HG03457 (cell line): ENCODE measurements around the gene CAPRIN2.

Source experiments
- ATAC-seq: cut with Tn5 transposase; IDR thresholded peaks from one replicate; pipeline ENCODE4 v1.9.1; 2021; ENCODE audit warnings: moderate number of reproducible peaks; ENCODE audit not compliant: unreplicated experiment

The CAPRIN2 gene

DNA sequence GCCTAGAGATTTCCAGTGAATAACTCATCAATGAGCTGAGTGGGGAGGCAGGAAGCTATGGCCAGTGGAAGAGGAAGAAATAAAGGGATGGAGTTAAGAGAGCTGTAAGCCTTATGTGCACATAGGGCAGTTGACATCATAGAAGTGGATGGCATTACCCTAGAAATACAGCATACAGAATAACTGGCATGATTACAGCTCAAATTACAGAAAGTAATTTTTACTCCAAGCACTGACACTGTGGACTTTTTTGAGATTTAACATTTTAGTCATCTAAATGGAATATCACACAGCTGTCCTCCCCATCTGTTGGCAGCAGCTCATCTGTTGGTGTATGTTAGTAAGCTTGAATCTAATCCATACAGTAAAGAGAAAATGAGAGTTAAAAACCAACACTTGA is 53.7 kb downstream of the CAPRIN2 start:
- no peak for ATAC-seq

DNA sequence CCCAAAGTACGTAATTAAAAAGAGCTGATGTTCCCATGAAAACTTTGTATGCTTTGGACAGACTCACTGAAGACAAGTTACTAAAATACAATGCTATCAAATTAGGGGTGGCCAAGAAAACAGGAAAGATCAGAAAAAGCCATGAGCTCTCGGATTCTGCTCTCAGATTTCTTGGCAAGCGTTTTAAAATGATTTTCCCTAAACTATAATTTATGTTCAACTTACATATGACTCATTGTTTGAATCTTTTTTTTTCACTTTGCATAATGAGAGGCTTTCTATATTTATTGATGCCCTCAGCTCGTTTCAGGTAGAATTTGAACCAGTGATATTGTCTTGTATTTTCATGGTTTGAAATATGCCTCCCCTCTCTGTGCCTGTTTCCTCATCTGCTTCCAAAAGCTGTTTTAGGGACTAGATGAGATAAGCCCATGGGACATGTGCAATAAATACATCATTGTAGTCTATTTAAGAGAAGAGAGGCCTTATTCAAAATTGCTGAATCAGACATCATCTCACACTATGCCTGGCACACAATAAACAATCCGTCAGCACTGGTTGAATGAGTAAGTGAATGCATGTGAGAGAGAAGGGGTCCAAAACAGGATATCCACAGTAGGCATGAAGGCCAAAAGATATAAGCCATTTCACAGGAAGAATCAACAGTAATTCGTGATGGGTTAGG is 54.4 kb downstream of the CAPRIN2 start:
- no peak for ATAC-seq

DNA sequence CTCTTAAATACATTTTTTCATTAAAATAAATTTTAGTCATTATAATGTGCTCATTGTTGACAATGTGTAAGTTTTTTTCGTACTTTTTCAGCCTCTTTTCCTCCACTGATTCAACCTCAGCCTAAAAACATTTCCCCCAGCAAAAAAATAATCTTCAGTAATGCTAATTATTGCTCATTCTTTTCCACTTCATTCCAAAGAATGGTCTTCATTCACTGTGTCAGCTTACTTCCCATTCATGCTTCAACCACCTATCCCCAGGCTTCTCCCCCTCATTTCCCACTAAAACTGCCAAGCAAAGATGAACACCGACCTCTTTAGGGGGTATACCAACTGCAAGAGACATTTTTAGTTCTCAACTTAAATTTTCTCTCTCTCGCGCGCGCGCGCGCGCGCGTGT is 56.4 kb downstream of the CAPRIN2 start:
- ATAC-seq: no peak

DNA sequence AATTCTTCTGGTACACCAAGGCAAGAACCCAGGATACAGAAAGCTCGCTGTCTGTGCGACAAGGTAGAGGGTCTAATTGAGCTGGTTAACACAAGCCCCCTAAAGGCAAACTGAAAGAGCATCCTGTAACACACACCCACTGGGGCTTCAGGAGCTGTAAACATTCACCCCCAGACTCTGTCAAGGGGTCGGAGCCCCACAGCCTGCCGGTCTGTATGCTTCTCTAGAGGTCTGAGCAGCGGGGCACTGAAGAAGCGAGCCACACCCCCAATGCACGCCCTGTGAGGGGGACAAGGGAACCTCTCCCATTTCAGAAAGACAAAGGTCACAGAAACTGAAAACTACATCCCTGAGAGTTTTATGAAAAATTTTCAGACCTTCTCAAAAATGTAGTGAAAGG is 57.8 kb downstream of the CAPRIN2 start:
- no peak for ATAC-seq

DNA sequence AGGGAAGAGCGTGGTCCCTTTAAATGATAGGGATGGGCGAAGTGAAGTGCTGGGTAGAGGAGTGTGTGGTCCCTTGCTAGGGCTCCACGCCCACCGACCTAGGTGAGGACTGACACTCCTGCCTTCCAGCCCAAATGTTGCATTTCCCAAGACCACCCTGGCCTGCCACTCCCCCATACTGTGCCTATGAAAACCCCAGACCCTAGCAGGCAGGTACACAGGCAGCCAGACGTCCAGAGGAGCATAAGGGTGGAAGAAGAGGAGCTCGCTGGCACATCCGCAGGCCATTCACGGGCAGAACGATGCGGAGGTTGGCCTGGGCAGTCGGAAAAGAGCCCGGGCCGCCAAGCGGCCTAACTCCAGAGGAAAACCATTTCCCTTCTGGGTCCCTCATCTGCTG is 58.3 kb downstream of the CAPRIN2 start:
- no peak for ATAC-seq

DNA sequence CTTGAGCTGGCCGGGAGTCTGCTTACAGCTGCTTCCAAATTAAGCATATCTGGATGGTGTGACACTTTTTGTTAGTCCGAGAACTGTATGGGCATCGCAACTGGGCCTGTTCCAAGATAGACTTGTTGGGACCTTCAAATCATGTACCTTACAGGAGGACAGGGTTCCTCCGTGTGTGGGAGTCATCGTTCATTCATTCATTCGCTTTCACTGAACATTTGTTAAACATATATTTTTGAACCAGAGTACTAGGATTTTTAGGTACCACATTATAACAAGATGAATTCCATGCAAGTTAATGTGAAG is 58.7 kb downstream of the CAPRIN2 start:
- ATAC-seq: peak; percentile 26

DNA sequence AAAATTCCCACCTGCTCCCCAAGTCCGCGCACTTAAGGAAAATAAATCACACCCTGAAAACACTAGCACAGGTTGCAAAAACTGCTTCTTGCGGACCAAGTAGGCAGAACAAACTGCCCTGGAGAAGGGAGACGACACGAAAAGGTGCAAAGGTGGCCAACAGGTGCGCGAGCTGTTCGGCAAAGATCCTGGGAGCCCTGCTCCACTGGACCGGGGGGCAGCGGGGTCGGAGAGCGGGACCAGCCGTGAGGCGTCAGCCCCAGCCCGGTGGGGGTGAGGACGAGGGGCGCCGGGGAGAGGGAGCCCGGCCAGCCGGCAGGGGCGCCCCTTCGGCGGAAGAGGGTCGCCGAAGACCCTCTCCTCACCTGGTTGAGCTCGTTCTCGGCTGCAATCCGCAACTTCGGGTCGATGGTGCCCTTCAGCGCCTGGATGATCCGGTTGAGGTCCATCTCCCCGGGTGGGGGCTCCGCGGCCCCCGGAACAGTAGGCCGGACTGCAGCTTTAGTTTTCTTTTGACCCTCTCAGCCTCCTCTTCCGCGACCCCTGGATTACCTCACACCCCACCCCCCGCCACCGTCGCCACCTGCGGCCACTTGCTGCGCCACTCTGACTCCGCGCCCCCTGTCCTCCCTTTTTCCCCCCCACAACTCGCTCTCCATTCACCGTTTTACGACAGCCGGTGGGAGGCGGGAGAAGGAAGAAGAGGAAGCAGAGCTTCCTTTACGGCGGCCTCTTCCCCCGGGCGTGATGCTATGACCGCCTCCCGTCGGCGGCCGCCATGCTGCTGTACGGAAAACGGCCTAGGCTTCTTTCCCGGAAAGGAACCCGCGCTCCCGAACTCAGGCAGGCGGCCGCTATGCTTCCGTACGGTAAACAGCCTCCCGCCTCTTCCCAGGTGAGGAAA is 59.3 kb downstream of the CAPRIN2 start, which contains the start of gene IPO8:
Gene IPO8, minus strand, starts transcription at position 671 of the 904 bp plus-strand sequence. Its CDS starts 222 bp downstream, at position 449.
- ATAC-seq: peak; percentile 73

DNA sequence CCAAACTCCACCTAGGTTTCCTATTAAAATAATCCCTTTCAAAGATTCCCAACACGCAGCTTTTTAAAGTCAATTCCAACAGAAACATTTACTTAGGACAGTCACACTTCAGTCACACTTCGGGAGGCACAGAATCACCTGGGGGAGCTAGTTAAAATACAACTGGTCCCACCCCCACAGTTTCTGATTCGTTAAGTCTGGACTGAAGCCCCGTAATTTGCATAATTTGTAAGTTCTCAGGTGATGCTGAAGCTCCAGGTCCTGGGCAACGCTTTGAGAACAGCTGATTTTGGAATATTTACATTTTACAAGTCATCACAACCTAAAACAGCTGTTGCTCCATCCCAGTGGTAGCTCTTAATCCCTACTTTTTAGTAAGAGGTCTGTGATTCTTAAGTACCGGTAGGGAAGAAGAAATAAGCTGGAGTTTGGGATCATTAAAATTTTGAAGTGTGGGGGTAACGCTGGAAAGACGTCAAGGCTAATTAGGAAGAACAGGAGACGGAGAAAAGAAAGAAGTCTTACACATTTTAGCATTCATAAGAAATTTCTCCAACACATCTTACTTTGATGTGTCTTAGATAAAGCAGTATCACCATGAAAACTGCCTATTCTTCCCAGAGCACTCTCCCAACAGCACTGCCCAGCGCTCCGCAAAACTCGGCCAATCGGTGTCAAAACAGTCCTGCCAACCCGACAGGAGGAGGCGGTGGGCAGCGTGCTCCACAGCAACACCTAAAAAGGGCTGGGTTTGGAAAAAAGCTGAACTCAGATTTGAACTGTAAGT is 60.1 kb downstream of the CAPRIN2 start:
- ATAC-seq: no peak

DNA sequence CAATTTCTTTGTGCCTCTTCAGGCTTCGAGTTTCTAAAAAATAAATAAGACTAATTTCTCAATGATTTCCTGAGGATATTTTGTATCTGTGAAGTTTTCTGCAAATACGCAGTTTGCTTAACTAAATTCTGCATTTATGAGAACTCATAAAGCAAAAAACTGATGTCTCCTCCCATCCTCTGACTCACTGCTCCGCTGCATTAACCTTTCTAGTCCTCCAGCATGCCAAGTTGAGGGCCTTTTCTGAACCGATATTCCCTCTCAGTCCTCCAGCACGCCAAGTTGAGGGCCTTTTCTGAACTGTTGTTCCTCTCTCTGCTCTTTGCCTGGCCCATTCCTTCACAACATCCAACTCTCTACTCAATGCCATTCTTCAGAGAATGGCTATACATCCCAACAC is 62.3 kb downstream of the CAPRIN2 start:
- ATAC-seq: no peak

DNA sequence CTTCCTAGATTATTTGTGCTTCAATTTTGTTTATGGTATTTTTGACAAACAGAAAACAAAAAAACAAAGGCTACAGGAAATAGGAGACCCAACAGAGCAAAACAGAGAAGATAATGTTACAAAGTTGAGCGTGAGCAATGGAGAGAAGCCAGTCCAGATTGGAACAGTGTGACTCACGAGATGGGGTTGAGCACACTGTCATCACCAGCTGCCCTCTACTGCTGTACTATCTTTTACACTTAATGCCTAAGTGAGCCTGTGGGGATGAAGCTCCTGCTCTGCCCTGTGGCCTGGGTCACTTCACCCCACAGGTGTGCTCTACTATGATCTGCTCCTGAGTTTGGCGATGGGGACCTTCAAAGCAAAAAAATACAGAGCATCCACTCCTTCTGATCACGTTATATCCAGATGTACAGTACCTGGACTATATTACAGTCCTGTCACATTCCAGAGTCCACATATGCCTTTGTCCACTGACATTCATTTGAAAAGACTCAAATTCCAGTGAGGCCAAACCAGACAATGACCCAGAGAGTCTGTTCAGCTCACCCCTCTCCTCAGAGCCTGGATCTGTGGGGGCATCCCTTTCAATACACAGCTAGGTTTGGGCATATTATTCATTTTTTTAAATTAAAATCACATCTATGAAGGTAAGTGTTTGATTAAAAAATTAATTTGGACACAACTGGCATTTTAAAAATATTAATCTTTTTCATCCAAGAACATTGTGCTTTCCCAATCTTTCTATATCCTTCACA is 63.5 kb downstream of the CAPRIN2 start:
- ATAC-seq: no peak

DNA sequence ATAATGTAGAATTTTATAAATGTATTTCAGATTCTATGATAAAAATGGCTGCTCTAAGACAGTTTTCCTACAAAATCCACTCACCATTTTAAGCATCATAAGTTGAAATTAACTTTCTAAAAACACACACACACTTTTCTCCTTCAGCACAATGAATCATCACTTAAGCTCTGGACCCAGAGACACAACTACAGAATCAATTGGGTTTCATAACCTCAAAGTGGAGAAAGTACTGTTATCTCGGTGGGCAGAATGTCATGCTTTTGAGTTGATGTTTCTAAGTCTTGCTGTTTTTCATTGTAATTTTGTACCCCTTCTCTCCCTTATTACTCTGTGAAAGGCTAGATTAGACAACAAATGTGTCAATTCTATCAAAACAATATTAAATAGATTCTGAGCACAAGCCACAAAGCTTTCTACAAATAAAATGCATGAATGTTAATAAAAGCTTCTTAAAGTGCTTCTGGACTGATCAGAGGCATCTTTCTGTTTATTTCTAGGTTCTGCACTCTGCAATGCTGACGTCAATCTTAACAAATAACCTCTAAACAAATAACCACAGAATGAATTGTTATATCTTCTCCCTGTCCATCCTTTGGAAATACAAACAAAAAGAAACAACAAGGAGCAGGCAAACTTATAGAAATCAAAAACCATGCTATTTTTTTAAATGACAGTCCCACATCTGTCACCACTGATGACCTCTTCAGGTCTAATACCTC is 67.3 kb downstream of the CAPRIN2 start:
- no peak for ATAC-seq

DNA sequence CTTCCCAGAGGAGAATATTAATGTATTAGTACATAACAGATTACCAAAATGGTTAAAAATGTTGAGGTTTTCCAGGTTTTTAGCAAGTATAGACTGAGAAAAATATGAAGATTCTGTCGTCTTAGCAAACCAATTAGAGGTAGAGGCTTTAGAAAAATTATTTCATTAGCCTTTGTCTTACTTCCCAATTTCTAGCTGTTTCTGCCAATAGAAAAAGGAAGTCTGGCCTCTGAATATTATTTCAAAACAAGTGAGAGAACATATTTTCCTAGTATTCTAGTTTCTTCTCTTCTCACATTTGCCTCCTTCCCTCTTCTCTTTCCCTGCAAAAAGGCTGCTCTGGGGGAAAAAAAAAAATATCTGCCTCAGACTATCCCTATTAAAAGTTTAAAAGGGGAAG is 75.5 kb downstream of the CAPRIN2 start:
- ATAC-seq: no peak

DNA sequence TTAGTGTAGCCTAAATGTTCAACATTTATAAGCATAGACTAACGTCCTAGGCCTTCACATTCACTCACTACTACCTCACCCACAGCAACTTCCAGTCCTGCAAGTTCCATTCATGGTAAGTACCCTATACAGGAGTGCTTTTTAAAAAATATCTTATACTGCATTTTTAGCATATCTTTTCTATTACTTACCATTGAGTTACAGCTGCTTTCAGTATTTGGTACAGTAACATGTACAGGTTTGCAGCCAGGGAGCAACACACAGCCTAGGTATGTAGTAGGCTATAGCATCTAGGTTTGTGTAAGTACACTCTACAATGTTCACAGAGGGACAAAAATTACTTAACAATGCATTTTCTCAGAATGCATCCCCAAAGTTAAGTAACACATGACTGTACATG is 76.5 kb downstream of the CAPRIN2 start:
- ATAC-seq: no peak

DNA sequence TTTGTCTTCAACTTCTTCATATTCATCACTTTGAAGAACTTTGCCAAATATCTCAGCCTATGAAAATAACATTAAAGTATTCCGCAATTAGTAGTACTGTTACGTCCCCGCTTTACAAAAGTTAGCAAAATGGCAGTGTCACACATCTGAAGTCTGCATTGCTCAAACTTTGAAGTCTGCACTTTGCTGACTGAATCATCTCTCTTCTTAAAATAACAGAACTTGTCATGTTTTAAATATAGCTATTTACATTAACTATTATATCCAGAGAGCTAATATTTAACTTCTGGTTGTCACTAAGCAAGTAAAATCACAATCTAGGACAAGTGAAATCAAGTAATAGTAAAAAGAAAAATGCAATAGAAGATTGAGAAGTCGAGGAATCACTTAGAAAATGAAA is 93.5 kb downstream of the CAPRIN2 start:
- ATAC-seq: no peak
